HG02973 (cell line): ENCODE results near the gene ZBTB40.

Experiments used
- ATAC-seq: cut with Tn5 transposase; IDR thresholded peaks from one replicate; pipeline ENCODE4 v1.9.1; 2021; ENCODE audit warnings: moderate library complexity; ENCODE audit not compliant: unreplicated experiment

Gene ZBTB40

GRCh38 chr1:22527555-22528296, 76.1 kb downstream of the ZBTB40 start:
- ATAC-seq = no peak

- no peak for ATAC-seq
Observed at GRCh38 chr1:22528451-22528850, 76.8 kb downstream of the ZBTB40 start.

DNA sequence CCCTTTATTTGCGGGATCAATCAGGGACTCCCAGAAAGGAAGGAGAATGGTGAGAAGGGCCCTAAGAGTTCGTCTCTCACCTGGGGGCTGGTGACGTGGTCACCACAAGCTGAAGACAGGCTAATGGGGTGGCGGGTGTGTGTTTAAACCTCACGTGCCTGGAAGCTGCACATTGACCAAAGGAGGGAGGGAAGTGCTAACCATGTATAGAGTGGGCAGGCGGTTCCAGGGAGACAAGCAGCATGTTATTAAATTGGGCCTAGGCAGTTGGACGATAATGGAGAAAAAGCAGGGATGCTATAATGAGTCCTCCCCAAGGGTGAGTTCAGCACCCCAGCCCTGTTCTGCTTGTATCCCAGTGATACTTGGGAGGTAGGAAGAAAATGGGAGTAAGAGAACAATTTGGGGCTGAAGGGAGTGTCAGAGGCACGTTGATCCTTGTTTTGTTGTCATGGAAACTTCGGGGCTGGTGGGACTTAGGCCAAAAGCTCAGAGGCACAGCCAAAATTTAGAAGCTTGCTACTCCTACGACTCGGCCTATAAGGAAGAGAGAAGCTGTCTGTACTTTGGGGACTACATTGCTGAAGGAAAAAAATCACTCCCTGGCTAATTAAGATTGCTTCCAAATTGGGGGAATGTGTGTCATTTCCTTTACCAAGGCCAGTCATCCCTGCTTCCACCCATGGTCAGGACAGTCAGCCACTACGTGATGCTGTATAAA, 78.4 kb downstream of the ZBTB40 start:
- no peak for ATAC-seq

GRCh38 chr1:22530715-22531114, 79.1 kb downstream of the ZBTB40 start:
- ATAC-seq = no peak

GRCh38 chr1:22531251-22531650, 79.6 kb downstream of the ZBTB40 start:
- no peak for ATAC-seq

GRCh38 chr1:22533244-22533895, 81.7 kb downstream of the ZBTB40 start:
- no peak for ATAC-seq

GRCh38 chr1:22534951-22535350, 83.3 kb downstream of the ZBTB40 start:
- no peak for ATAC-seq

- no peak for ATAC-seq
Observed at GRCh38 chr1:22535399-22535798, 83.7 kb downstream of the ZBTB40 start.

- no peak for ATAC-seq
Observed at GRCh38 chr1:22536506-22536905, 84.9 kb downstream of the ZBTB40 start.

DNA sequence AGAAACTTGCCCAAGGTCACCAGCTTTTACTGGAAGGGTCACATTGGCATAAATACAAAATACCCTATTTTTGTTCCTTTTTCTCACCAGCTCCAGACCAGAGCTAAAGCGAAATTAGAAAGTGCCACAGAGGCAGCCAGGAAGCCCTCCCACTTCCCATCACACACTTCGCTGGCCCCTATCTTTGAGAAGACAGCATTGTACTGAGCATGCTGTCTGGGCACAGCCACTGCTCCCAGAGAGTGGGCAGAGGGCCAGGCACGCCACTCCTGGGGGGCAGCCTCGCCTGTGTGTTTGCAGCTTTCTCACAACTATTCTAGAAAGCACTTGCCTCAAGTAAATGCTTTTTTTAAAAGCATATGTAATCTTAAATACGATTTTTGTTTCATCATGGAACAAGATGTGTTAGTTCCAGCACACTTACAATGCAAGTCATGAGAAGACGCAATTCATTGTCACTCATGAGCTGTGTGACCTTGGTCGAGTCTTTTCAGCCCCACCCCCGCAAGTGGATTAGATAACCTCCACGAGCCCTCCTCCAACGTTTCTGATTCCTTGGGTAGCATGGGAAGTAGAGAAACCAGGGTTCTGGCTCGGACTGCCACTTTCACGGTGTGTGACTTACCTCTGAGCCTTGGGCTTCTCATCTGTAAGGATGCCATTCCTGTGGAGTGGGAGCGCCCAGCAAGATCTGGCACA, 85.9 kb downstream of the ZBTB40 start:
- no peak for ATAC-seq

- ATAC-seq = no peak
Observed at GRCh38 chr1:22539510-22540118, 88.0 kb downstream of the ZBTB40 start.

DNA sequence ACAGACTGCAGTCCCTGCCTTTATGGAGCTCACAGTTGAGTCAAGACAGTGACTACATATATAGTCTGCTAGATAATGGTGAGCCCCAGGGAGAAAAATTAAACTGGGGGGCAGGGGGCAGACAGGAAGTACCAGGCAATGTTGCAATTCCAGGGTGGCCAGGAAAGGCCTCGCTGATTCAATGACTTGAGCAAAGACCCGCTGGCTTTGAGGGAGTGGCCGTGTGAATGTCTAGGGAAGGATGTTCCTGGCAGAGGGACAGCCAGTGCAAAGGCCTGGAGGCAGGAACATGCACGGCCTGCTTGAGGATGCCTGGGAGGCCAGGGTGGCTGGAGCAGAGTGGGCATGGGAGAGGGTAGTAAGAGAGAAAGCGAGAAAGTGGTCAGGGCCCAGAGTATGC, 88.7 kb downstream of the ZBTB40 start:
- ATAC-seq = no peak

DNA sequence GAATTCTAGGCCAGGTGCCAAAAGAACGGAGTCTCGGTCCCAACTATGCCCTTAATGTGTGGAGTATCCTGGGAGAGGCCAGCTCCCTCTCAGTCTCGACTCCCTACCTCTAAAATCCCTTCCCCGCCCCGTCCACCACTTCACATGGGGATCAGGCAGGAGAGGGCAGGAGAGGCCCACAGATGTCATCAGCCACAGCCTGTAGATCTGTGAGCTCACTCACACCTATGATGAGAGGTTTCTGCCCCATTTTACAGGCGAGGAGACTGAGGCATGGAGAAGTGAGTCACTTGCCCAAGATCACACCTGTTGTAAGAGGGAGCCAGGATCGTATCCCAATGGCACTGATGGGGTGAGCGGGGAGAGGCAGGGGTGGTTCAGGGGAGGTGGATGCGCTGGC, 91.2 kb downstream of the ZBTB40 start:
- ATAC-seq = no peak

DNA sequence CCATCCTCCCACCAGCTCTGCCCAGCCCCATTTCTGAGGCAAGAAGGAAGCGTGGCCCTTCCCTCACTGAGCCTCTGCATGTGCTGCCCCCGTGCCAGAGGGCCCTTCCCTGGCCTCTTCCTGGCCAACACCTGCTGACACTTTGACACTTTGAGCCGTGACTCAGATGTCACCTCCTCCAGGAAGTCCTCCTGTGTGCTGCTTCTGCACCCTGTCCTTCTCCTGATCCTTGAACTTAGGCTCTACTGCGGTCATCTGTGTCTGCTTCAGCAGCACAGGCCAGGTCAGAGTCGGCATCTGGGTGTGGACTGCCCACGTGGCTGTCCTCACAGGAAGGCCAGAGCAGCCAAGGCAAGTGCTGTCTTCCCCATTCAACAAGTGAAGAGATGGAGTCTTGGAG, 92.0 kb downstream of the ZBTB40 start:
- no peak for ATAC-seq

DNA sequence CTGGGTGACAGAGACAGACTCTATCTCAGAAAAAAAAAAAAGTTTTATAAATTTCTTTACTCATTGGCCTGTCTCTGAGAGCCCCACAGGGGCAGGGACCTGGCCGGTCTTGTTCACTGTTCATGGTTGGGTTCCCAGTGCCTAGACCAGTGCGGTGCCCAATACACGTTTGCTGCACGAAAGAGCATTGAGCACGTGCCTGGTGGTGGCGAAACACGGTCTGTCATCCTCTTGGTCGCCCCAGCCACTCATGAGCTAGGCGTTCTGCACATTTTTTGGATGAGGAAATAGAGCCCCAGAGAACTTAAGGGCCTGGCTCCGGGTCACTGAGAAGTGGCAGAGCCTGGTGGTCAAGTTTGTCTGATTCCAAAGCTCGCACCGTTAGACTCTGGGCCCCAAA, 93.0 kb downstream of the ZBTB40 start:
- no peak for ATAC-seq

DNA sequence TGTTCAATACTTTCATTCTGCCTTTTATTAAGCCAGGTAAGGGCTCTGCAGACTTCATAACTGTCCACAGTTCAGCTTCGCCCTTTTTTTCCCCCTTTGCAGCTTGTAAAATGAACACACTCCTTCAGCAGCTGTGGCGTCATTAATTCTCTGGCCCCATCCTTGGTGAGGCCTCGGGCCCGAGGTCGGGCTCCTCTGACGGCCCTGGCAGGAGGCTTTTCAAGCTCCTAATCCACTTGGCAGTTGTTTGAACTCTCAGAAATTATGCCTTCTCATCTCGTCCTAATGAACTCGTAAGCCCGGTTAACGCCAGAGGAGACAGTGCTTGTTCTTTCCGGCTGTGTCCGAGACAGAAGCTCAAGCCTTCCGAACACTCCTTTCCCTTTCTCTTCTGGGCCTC, 93.5 kb downstream of the ZBTB40 start:
- no peak for ATAC-seq

- no peak for ATAC-seq
Observed at GRCh38 chr1:22547186-22547817, 95.7 kb downstream of the ZBTB40 start.

DNA sequence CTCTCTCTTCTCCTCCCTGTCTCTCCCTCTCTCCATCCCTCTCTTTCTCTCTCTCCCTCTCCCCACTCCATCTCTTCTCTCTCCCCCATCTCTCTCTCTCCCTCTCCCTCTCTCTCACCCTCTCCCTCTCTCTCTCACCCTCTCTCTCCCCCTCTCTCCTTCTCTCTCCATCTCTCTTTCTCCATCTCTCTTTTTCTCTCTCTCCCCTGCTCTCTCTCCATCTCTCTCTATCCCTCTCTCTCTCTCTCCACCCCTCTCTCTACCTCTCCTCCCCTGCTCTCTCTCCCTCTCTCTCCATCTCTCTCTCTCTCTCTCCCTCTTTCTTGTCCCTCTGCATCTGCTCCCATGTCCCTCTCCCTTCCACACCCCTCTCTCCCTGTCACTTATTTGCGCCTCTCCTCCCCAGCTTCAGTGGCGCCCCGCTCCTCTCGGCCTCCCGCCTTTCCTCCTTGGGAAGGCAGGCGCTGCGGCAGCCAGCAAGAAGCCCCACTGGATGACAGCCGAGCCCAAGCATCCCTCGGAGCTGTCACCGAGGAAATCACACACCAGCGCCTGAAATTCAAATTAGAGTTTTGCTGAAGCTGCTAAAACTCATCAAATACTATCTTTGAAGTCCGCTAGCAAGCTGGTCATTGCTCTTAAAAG, 96.3 kb downstream of the ZBTB40 start:
- no peak for ATAC-seq

DNA sequence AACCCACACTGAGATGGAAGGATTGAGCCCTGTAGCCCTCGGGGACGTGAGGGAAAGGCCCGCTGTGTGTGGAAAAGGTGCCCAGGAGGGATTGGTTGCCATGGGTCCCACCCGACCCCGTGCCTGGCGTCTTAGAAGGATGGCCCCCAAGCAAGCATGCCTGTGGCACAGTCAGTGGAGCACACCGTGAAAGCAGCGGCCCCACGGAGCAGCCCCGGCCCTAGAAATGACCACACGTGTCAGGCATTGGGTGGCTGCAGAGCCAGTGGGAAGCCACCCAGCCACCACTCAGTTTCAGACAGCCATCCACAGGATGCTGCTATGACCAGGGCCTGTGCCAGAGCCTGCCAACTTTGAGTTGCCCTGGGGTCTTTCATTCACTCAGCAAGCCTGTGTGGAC, 98.4 kb downstream of the ZBTB40 start:
- ATAC-seq = no peak

DNA sequence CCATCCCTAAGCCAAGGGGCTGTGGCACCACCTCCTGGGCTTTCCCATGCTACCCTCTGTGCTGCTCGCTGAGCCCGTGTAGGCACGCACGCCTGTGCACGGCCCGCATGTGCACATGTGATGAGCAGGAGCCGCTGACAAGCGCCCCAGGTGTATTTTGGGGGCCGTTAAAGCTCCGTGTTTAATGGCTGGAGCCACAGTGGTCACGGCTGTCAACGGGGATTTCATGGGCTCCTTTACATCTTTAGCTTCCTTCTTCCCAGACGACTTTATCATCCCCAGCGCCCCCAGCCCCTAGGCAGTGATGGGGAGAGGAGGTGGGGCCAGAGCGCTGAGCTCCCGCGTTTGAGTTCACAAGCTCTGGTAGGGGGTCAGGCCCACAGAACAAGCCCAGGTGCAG, 99.9 kb downstream of the ZBTB40 start:
- no peak for ATAC-seq
